Right lobe of liver (tissue), 6 donors: ENCODE results near the gene SLX4. TPM values are rescaled to one million over a fixed set of nuclear protein-coding genes. Genes with fewer than 3 reads are reported as not detected.

Experiments
- ATAC-seq, 4 donors: fragments of 200-7000 bp; cut with Tn5 transposase; one replicate each; pipeline ENCODE4 v1.9.1; 2020; ENCODE audit warnings: mild to moderate bottlenecking in 4 of 4, moderate library complexity in 4 of 4
- DNase-seq, 3 donors: peaks; one replicate each; pipeline ENCODE4 v3.0.0-alpha.2; 2020
- H3K27ac ChIP-seq, 3 donors: fragments of 200-600 bp; one replicate each; pipeline ENCODE4 v1.8.0; 2022
- H3K27me3 ChIP-seq, 2 donors: fragments of 200-600 bp; one replicate each; pipeline ENCODE4 v1.8.0; 2022
- H3K36me3 ChIP-seq, 4 donors: fragments of 200-600 bp; sonication (generic) in 1 of 4; one replicate each; pipeline versions ENCODE4 v1.5.1 to v1.8.0; 2017 to 2022; ENCODE audit warnings: control low read depth in 1 of 4
- H3K4me1 ChIP-seq, 4 donors: fragments of 200-600 bp; sonication (generic) in 1 of 4; one replicate each; pipeline versions ENCODE4 v1.5.1 to v1.8.0; 2017 to 2022; ENCODE audit warnings: control low read depth in 1 of 4
- H3K4me3 ChIP-seq, 3 donors: fragments of 200-600 bp; one replicate each; pipeline ENCODE4 v1.8.0; 2022
- H3K9me3 ChIP-seq, 4 donors: fragments of 200-600 bp; sonication (generic) in 1 of 4; one replicate each; pipeline versions ENCODE4 v1.5.1 to v1.8.0; 2017 to 2022; ENCODE audit warnings: control low read depth in 1 of 4
- POLR2A ChIP-seq: fragments of 450-650 bp; IDR thresholded peaks from one replicate; pipeline ENCODE4 v1.6.1; 2017; ENCODE audit warnings: antibody characterized with exemption, mild to moderate bottlenecking
- WGBS: methylation state at CpG from one replicate; pipeline ENCODE4 v1.1.6; 2018; ENCODE audit warnings: low coverage, low lambda C conversion rate; ENCODE audit not compliant: insufficient coverage; ENCODE audit errors: missing lambda C conversion rate; 5-methylcytosine and 5-hydroxymethylcytosine counted together
- intact Hi-C, 2 donors: fragments of 100-400 bp; cut with DNase I; formaldehyde crosslinking; loops; one replicate each; pipeline versions ENCODE4 v1.11.2 to v1.14.1; 2022
- total RNA-seq, 6 experiments: library from RNA; depleted of rRNA in 2 of 6; stranded (reverse); fragments of >200 nt in 2 of 6; fragmentation: NEBNext Ultra II Directional in 3 of 6; extraction: Animal tissue kit (Norgen Biotek cat#: 25700) in 3 of 6; gene quantifications; one replicate each; pipeline versions ENCODE4 v1.1.0 to v1.2.4, GENCODE V29; 2016 to 2023
- TF ChIP-seq, protein P1 (sequence below), 4 donors: fragments of 200-600 bp in 3 of 4; fragments of 450-650 bp in 1 of 4; IDR thresholded peaks; one replicate each; pipeline versions ENCODE4 v1.5.1 to v1.8.0; 2016 to 2022; ENCODE audit warnings: antibody characterized with exemption in 4 of 4, mild to moderate bottlenecking in 2 of 4
- donor health status: DM: no; HTN: yes; CAD: no.
- donor health status: DM: no; HTN: no; CAD: no.
- donor health status: DM: no; HTN: no; CAD: no.
- donor health status: DM: no; HTN: yes; CAD: no.
- donor health status: DM: no; HTN: yes; CAD: no.

SLX4 gene
- total RNA-seq, 6 experiments from 2014 or later = 1.8 to 2.9 (median 2.2) TPM

DNA sequence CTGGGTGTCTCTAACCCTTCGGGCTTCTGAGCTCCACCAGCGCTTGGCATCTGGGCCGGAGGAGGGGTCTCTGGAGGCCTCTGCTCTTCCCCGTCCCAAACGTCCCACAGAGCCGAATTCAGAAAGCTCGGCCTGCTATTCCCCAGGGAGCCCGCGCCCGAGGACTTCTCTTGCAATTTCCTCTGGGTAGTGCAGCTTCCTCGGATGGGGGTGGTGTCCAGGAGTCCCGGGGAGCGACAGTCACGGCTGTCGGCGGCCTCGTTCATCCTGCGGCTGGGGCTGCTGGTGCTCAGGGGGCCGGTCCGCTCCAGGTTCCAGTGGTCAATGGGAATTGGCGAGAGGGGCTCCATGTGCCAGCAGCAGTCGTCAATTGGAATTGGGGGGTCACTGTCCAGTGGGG is 22.4 kb downstream of the SLX4 start:
- Histone ChIP-seq H3K9me3 (no peaks in the 10 kb centered on the region), H3K27ac (no peak overlapping the region), H3K4me1 (no peaks in the 10 kb centered on the region), H3K4me3 (no peak overlapping the region), H3K27me3 (no peaks in the 10 kb centered on the region), H3K36me3 (no peaks in the 10 kb centered on the region)
- intact Hi-C loops = no loop called here
- WGBS = no CpG with 5 or more reads among the region's 22 CpGs
- no peak for TF ChIP-seq POLR2A
- TF ChIP-seq, protein P1, sequence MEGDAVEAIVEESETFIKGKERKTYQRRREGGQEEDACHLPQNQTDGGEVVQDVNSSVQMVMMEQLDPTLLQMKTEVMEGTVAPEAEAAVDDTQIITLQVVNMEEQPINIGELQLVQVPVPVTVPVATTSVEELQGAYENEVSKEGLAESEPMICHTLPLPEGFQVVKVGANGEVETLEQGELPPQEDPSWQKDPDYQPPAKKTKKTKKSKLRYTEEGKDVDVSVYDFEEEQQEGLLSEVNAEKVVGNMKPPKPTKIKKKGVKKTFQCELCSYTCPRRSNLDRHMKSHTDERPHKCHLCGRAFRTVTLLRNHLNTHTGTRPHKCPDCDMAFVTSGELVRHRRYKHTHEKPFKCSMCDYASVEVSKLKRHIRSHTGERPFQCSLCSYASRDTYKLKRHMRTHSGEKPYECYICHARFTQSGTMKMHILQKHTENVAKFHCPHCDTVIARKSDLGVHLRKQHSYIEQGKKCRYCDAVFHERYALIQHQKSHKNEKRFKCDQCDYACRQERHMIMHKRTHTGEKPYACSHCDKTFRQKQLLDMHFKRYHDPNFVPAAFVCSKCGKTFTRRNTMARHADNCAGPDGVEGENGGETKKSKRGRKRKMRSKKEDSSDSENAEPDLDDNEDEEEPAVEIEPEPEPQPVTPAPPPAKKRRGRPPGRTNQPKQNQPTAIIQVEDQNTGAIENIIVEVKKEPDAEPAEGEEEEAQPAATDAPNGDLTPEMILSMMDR (IDR thresholded peaks at IDR 0.05) = no peak
- DNase-seq = no peak
- no peak for ATAC-seq

DNA sequence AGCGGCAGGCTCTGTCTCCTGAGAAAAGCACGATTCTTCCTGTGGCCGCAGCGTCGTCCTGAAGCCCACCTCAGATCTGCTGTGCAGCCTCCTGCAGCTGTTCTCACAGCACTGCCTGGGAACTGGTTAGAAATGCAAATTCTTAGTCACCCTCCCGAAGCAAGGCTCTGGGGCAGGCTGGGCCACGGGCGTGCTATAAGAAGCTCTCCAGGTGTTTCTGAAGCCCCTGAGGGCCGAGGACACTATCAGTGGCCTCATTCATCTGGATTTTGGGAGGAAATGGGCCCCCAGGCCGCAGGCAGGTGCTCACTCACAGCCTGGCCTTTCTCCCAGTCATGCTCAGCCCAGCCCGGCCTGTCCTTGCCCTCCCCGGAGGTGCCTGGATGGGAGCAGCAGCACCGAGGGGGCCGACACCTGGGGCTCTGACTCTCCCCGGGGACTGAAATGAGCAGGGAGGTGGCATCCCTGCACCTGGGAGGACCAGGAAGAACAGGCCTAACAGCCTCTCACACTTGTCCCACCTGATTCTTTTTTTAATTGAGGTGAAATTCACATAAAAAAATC is 23.8 kb downstream of the SLX4 start:
- TF ChIP-seq POLR2A = no peak
- TF ChIP-seq, protein P1 (IDR thresholded peaks at IDR 0.05) = no peak
- WGBS = 88% methylated on average over 6 of the region's 15 CpGs
- no peaks in the 10 kb centered on the region for H3K4me1 ChIP-seq
- no peaks in the 10 kb centered on the region for H3K9me3 ChIP-seq
- intact Hi-C loops = no loop called here
- no peak overlapping the region for H3K27ac ChIP-seq
- DNase-seq (no peak), ATAC-seq (no peak)
- H3K27me3 ChIP-seq = no peaks in the 10 kb centered on the region
- H3K4me3 ChIP-seq = no peak overlapping the region
- H3K36me3 ChIP-seq = no peaks in the 10 kb centered on the region

DNA sequence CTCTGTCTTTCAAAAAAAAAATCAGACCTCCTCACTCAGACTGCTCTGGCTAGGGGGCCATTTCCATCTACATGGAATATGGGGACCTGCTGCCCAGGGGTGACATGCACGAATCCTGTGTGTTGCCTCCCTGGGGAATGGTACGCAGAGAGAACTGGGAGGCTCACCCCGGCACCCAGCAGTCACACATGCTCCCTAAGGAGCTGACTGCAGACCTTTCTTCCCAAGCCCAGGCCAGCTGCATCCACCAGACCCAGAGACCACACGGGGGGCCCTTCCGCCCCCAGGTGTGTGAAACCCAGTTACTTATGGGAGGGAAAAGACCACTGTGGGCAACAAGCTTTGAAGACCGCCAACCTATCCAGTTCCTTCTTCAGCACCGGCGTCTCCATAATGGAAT is 27.0 kb downstream of the SLX4 start:
- intact Hi-C loops = no loop called here
- DNase-seq (no peak), ATAC-seq (no peak)
- Histone ChIP-seq H3K9me3 (no peaks in the 10 kb centered on the region), H3K4me1 (no peaks in the 10 kb centered on the region), H3K27ac (no peak overlapping the region), H3K27me3 (no peaks in the 10 kb centered on the region), H3K4me3 (no peak overlapping the region), H3K36me3 (no peaks in the 10 kb centered on the region)
- WGBS = no CpG with 5 or more reads among the region's 8 CpGs
- TF ChIP-seq, protein P1 (IDR thresholded peaks at IDR 0.05) = no peak
- TF ChIP-seq POLR2A = no peak

DNA sequence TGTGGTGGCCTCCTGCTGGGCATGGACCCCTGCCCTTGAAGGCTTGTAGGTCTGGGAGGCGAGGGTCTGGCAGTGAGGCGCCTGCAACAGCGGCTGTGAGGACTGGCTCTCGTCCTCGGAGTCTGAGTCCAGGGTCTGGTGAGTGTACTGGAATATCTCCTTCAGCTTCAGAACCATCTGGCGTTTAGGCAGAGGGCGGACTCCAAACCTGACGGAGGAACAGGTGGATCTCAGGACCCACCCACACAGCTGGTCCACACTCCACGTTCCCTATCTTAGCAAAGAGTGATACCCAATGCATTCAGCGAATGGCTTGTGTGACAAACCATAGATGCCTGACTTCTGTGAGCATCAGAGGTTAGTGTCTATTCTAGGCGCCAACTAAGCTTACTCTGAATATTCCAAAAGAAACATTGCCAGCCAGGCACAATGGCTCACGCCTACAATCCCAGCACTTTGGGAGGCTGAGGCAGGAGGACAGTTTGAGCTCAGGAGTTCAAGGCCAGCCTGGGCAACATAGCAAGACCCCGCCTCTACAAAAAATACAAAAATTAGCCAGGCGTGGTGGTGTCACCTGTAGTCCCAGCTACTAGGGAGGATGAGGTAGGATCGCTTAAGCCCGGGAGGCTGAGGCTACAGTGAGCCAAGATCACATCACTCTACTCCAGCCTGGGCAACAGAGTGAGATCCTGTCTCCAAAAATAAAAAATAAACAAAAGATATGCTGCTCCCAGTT is 27.9 kb downstream of the SLX4 start:
- Histone ChIP-seq H3K27ac (no peak overlapping the region), H3K36me3 (no peaks in the 10 kb centered on the region), H3K4me1 (no peaks in the 10 kb centered on the region), H3K4me3 (no peak overlapping the region), H3K9me3 (no peaks in the 10 kb centered on the region), H3K27me3 (no peaks in the 10 kb centered on the region)
- intact Hi-C loops = no loop called here
- DNase-seq = no peak
- ATAC-seq = no peak
- no peak for TF ChIP-seq POLR2A
- TF ChIP-seq, protein P1 (IDR thresholded peaks at IDR 0.05) = no peak
- WGBS = 87% methylated on average over 3 of the region's 16 CpGs
